Neutrophil (primary cell): Measurements from ENCODE around the gene ZNF506.
"Not testable (repeated sequence)": the region's sequence is repeated elsewhere in the genome, so short reads cannot be mapped to it uniquely, and the experiment has no call there.

Experiments used
- H3K27ac ChIP-seq: fragments of 200-600 bp; sonication (generic); 2 replicates; pipeline ENCODE4 v1.5.1; 2016; ENCODE audit warnings: mild to moderate bottlenecking, moderate library complexity
- H3K27me3 ChIP-seq: fragments of 200-600 bp; sonication (generic); 2 replicates; pipeline ENCODE4 v1.6.0; 2016; ENCODE audit warnings: mild to moderate bottlenecking
- H3K36me3 ChIP-seq: fragments of 200-600 bp; sonication (generic); 2 replicates; pipeline ENCODE4 v1.5.1; 2017
- H3K4me1 ChIP-seq, 2 experiments: fragments of 200-600 bp in 1 of 2; sonication (generic) in 1 of 2; 1 replicate in 1 of 2; 2 replicates in 1 of 2; pipeline versions ENCODE4 v1.5.1 to v1.6.1; 2013 to 2016; ENCODE audit warnings: low read depth in 1 of 2, low read length in 1 of 2, mild to moderate bottlenecking in 1 of 2, moderate library complexity in 1 of 2; ENCODE audit not compliant: control insufficient read depth in 1 of 2, insufficient read depth in 1 of 2
- H3K4me3 ChIP-seq, 2 experiments: fragments of 200-600 bp in 1 of 2; sonication (generic) in 1 of 2; 1 replicate in 1 of 2; 2 replicates in 1 of 2; pipeline ENCODE4 v1.5.1; 2013 to 2016; ENCODE audit warnings: low read depth in 1 of 2, low read length in 1 of 2, mild to moderate bottlenecking in 1 of 2, moderate library complexity in 1 of 2
- H3K9me3 ChIP-seq: fragments of 200-600 bp; sonication (generic); 2 replicates; pipeline ENCODE4 v1.5.1; 2016
- CTCF ChIP-seq: fragments of 200-600 bp; sonication (generic); IDR thresholded peaks from 2 replicates; pipeline ENCODE4 v1.5.1; 2016; ENCODE audit warnings: antibody characterized with exemption

The ZNF506 gene

GRCh38 chr19:19823916-19824315 is 2.4 kb upstream of the ZNF506 start:
- no peak overlapping the region for H3K27ac ChIP-seq
- no peak for TF ChIP-seq CTCF

GRCh38 chr19:19821976-19822375 is 426 bp upstream of the ZNF506 start:
- not testable (repeated sequence) for H3K9me3 ChIP-seq, H3K36me3 ChIP-seq, H3K27me3 ChIP-seq
- Histone ChIP-seq H3K4me1 (peaks cover 10 to 14% of the 10 kb centered on the region in 2 experiments), H3K4me3 (peak overlapping the region; percentile 71 to 89), H3K27ac (peak overlapping the region; percentile 95)

More at GRCh38 chr19:19823916-19824315, 2.4 kb upstream of the ZNF506 start:
- Histone ChIP-seq H3K36me3 (no peaks in the 10 kb centered on the region), H3K4me1 (peaks cover 10 to 14% of the 10 kb centered on the region in 2 experiments), H3K4me3 (no peak overlapping the region), H3K9me3 (peaks cover 4% of the 10 kb centered on the region), H3K27me3 (no peaks in the 10 kb centered on the region)

- Histone ChIP-seq H3K27ac (peak overlapping the region; percentile 95), H3K36me3 (no peaks in the 10 kb centered on the region), H3K27me3 (no peaks in the 10 kb centered on the region), H3K4me1 (peaks cover 10 to 14% of the 10 kb centered on the region in 2 experiments), H3K9me3 (peaks cover 4% of the 10 kb centered on the region), H3K4me3 (peak overlapping the region; percentile 71 to 89)
- TF ChIP-seq CTCF = no peak
Observed at GRCh38 chr19:19820774-19821320, 703 bp downstream of the ZNF506 start.

GRCh38 chr19:19817357-19817756 is 4.2 kb downstream of the ZNF506 start:
- H3K9me3 ChIP-seq = no peaks in the 10 kb centered on the region
- H3K27me3 ChIP-seq = no peaks in the 10 kb centered on the region
- peaks cover 10 to 14% of the 10 kb centered on the region in 2 experiments for H3K4me1 ChIP-seq
- no peak for TF ChIP-seq CTCF
- no peaks in the 10 kb centered on the region for H3K36me3 ChIP-seq
- no peak overlapping the region for H3K27ac ChIP-seq
- no peak overlapping the region for H3K4me3 ChIP-seq

- Histone ChIP-seq H3K27ac (no peak overlapping the region), H3K36me3 (no peaks in the 10 kb centered on the region), H3K4me1 (peaks cover 5 to 9% of the 10 kb centered on the region in 2 experiments), H3K4me3 (no peak overlapping the region), H3K9me3 (no peaks in the 10 kb centered on the region), H3K27me3 (no peaks in the 10 kb centered on the region)
- no peak for TF ChIP-seq CTCF
Observed at GRCh38 chr19:19816679-19817078, 4.9 kb downstream of the ZNF506 start.

GRCh38 chr19:19811999-19812398 is 9.6 kb downstream of the ZNF506 start:
- H3K9me3 ChIP-seq, H3K27me3 ChIP-seq, H3K27ac ChIP-seq, H3K4me1 ChIP-seq, H3K4me3 ChIP-seq, H3K36me3 ChIP-seq: not testable (repeated sequence)

- Histone ChIP-seq H3K27ac (no peak overlapping the region), H3K27me3 (no peaks in the 10 kb centered on the region), H3K36me3 (peaks cover 26% of the 10 kb centered on the region), H3K4me3 (no peak overlapping the region), H3K9me3 (peaks cover 14% of the 10 kb centered on the region), H3K4me1 (no peaks in the 10 kb centered on the region)
- TF ChIP-seq CTCF = no peak
Observed at GRCh38 chr19:19805480-19805879, 16.1 kb downstream of the ZNF506 start.
